Chondrocyte (in vitro differentiated cells): Measurements from ENCODE around the gene DEFB128. TPM values are rescaled to one million over a fixed set of nuclear protein-coding genes. Genes with fewer than 3 reads are reported as not detected.
"Not testable (repeated sequence)": the region's sequence is repeated elsewhere in the genome, so short reads cannot be mapped to it uniquely, and the experiment has no call there.

Experiments used
- DNase-seq: peaks from one replicate; pipeline ENCODE4 v3.0.0; 2021; ENCODE audit warnings: mixed read lengths, low spot score
- H3K27ac Mint-ChIP-seq: one replicate; pipeline ENCODE4 v1.8.0; 2021; ENCODE audit warnings: mild to moderate bottlenecking, moderate library complexity, mixed read lengths; ENCODE audit not compliant: unreplicated experiment
- H3K27me3 Mint-ChIP-seq: 2 replicates; pipeline ENCODE4 v1.8.0; 2021; ENCODE audit warnings: low read depth, mixed read lengths
- H3K36me3 Mint-ChIP-seq: 2 replicates; pipeline ENCODE4 v1.8.0; 2021; ENCODE audit warnings: low read depth, mixed read lengths
- H3K4me1 Mint-ChIP-seq: 2 replicates; pipeline ENCODE4 v1.8.0; 2021; ENCODE audit warnings: low read depth, mild to moderate bottlenecking, mixed read lengths
- H3K4me3 Mint-ChIP-seq: one replicate; pipeline ENCODE4 v1.8.0; 2021; ENCODE audit warnings: mild to moderate bottlenecking, moderate library complexity, mixed read lengths; ENCODE audit not compliant: unreplicated experiment
- H3K9me3 Mint-ChIP-seq: 2 replicates; pipeline ENCODE4 v1.8.0; 2021; ENCODE audit warnings: low read depth, mixed read lengths
- CTCF ChIP-seq: fragments of 200-600 bp; sonication (generic); IDR thresholded peaks from 2 replicates; pipeline ENCODE4 v1.5.0; 2021; ENCODE audit warnings: antibody characterized with exemption, mild to moderate bottlenecking, moderate library complexity
- total RNA-seq: library from RNA; stranded (reverse); gene quantifications from 3 replicates; pipeline ENCODE4 v1.2.1, GENCODE V29; 2021

Gene DEFB128
- total RNA-seq, 1 donor from 2014 or later, result not detected

GRCh38 chr20:226958-227357, 37.4 kb upstream of the DEFB128 start, which contains the start of gene DEFB129:
Gene DEFB129, plus strand, starts transcription at chr20:227258. Its CDS starts 31 bp downstream, at chr20:227289.
- Mint-ChIP-seq H3K27ac (no peak within 1 kb of the TSS), H3K4me3 (no peak within 1 kb of the TSS), H3K9me3 (peaks cover under 1% of the 10 kb centered on the region), H3K36me3 (no peaks in the 10 kb centered on the region), H3K4me1 (no peaks in the 10 kb centered on the region), H3K27me3 (peaks cover 47% of the 10 kb centered on the region)
- DNase-seq, result no peak
- TF ChIP-seq CTCF, result no peak

- not testable (repeated sequence) for H3K36me3 Mint-ChIP-seq, H3K4me1 Mint-ChIP-seq, H3K4me3 Mint-ChIP-seq, H3K9me3 Mint-ChIP-seq, H3K27ac Mint-ChIP-seq, DNase-seq
- H3K27me3 Mint-ChIP-seq, result peaks cover 48% of the 10 kb centered on the region
Observed at GRCh38 chr20:225879-226278, 36.4 kb upstream of the DEFB128 start.

- TF ChIP-seq CTCF, result no peak
- no peak overlapping the region for H3K27ac Mint-ChIP-seq
- no peak for DNase-seq
- no peaks in the 10 kb centered on the region for H3K9me3 Mint-ChIP-seq
- H3K27me3 Mint-ChIP-seq, result peaks cover 50% of the 10 kb centered on the region
- H3K4me1 Mint-ChIP-seq, result no peaks in the 10 kb centered on the region
- H3K4me3 Mint-ChIP-seq, result no peak overlapping the region
- no peaks in the 10 kb centered on the region for H3K36me3 Mint-ChIP-seq
Observed at GRCh38 chr20:221258-221830, 31.8 kb upstream of the DEFB128 start.

- Mint-ChIP-seq H3K4me3 (no peak overlapping the region), H3K36me3 (no peaks in the 10 kb centered on the region), H3K4me1 (no peaks in the 10 kb centered on the region), H3K27ac (no peak overlapping the region), H3K27me3 (peaks cover 45% of the 10 kb centered on the region), H3K9me3 (no peaks in the 10 kb centered on the region)
- no peak for DNase-seq
- TF ChIP-seq CTCF, result peak; percentile 70
Observed at GRCh38 chr20:219290-220115, 30.0 kb upstream of the DEFB128 start.

GRCh38 chr20:217266-217665, 27.8 kb upstream of the DEFB128 start:
- TF ChIP-seq CTCF, result no peak
- no peak overlapping the region for H3K4me3 Mint-ChIP-seq
- DNase-seq, result no peak
- no peaks in the 10 kb centered on the region for H3K9me3 Mint-ChIP-seq
- H3K27me3 Mint-ChIP-seq, result peaks cover 45% of the 10 kb centered on the region
- no peaks in the 10 kb centered on the region for H3K36me3 Mint-ChIP-seq
- H3K27ac Mint-ChIP-seq, result no peak overlapping the region
- no peaks in the 10 kb centered on the region for H3K4me1 Mint-ChIP-seq
